AG04449 (cell line): ENCODE data around the gene COX7B.
"Not testable (repeated sequence)": the region's sequence is repeated elsewhere in the genome, so short reads cannot be mapped to it uniquely, and the experiment has no call there.

Experiments used
- CTCF ChIA-PET: fragments of 350-600 bp; formaldehyde crosslinking; extraction: SDS; loops from one replicate; lab custom pipeline; 2021; ENCODE audit warnings: antibody characterized with exemption; lab: Yijun Ruan, JAX
- POLR2A ChIA-PET: fragments of 400-600, 350-600 bp; formaldehyde crosslinking; extraction: SDS; loops from one replicate; lab custom pipeline; 2020; ENCODE audit warnings: antibody characterized with exemption, inconsistent platforms; lab: Yijun Ruan, JAX
- DNase-seq: peaks from one replicate; pipeline ENCODE4 v3.0.0-alpha.2; 2010; ENCODE audit warnings: low read depth, low spot score
- H3K4me3 ChIP-seq: 2 replicates; pipeline ENCODE4 v1.5.1; 2011; ENCODE audit warnings: low read depth, mild to moderate bottlenecking, control low read depth, low read length
- TF ChIP-seq, protein P1 (sequence below): IDR thresholded peaks from one replicate; pipeline ENCODE4 v1.5.1; 2011; ENCODE audit warnings: mild to moderate bottlenecking, moderate library complexity, low read length, control low read depth, inconsistent platforms; ENCODE audit not compliant: insufficient read depth; ENCODE audit errors: missing control alignments

Gene COX7B

GRCh38 chrX:77937291-77937690 lies 38.0 kb downstream of the COX7B start:
- H3K4me3 ChIP-seq, result no peak overlapping the region
- ChIA-PET CTCF (no interaction called here), POLR2A (no interaction called here)
- DNase-seq, result no peak
- TF ChIP-seq, protein P1, sequence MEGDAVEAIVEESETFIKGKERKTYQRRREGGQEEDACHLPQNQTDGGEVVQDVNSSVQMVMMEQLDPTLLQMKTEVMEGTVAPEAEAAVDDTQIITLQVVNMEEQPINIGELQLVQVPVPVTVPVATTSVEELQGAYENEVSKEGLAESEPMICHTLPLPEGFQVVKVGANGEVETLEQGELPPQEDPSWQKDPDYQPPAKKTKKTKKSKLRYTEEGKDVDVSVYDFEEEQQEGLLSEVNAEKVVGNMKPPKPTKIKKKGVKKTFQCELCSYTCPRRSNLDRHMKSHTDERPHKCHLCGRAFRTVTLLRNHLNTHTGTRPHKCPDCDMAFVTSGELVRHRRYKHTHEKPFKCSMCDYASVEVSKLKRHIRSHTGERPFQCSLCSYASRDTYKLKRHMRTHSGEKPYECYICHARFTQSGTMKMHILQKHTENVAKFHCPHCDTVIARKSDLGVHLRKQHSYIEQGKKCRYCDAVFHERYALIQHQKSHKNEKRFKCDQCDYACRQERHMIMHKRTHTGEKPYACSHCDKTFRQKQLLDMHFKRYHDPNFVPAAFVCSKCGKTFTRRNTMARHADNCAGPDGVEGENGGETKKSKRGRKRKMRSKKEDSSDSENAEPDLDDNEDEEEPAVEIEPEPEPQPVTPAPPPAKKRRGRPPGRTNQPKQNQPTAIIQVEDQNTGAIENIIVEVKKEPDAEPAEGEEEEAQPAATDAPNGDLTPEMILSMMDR, result no peak

DNA sequence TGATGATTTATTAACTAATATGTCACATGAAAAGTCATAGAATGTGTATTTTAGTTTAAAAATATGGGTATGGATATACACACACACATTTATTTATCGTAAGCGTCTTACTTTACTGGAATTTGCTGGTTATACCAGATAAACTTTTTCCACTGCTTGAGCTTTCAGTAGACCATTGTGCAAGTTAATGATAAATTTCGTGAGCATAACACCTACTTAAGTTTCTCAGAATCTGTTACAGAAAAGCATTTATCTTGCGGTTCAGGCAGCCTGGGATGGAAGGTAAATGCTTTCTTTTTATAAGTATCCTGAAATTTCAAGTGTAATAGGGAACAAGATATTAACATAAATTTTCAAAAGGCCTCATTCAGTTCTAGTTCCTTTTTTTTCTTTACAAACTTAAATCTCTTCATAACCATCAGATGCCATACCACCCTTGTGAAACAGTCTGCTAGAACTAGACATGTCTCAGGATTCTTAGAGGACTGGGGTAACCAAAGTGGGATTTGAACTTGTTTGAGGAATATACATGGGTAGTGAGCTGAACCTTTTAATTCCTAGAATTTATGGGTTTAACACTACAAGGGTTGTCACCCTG lies 38.9 kb downstream of the COX7B start:
- CTCF ChIA-PET, result no interaction called here
- H3K4me3 ChIP-seq, result no peak overlapping the region
- TF ChIP-seq, protein P1, result no peak
- DNase-seq, result no peak
- POLR2A ChIA-PET, result no interaction called here

GRCh38 chrX:77945031-77945430 lies 45.8 kb downstream of the COX7B start:
- DNase-seq, H3K4me3 ChIP-seq, POLR2A ChIA-PET, CTCF ChIA-PET: not testable (repeated sequence)

DNA sequence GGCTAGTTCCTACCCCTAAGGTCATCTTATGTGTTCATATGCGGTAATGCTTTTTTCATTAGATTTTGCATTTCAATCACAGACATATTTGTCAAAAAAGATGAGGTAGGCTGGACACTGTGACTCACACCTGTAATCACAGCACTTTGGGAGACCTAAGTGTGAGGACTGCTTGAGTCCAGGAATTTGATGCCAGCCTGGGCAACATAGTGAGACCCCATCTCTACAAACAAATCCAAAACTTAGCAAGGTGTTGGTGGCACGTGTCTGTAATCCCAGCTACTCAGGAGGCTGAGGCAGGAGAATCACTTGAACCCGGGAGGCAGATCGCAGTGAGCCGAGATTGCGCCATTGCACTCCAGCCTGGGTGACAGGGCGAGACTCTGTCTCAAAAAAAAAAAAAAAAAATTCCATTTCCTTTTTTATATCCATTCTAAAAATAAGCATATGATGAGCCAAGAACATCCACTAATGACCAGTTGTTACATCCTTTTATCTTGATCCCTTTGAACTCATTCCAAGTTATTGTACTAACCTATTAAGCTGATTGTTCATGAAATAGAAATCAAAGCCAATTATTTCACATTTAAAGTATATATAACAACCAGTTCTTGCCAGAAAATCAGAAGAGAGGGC lies 46.8 kb downstream of the COX7B start:
- no peak for DNase-seq
- ChIA-PET CTCF (no interaction called here), POLR2A (no interaction called here)

DNA sequence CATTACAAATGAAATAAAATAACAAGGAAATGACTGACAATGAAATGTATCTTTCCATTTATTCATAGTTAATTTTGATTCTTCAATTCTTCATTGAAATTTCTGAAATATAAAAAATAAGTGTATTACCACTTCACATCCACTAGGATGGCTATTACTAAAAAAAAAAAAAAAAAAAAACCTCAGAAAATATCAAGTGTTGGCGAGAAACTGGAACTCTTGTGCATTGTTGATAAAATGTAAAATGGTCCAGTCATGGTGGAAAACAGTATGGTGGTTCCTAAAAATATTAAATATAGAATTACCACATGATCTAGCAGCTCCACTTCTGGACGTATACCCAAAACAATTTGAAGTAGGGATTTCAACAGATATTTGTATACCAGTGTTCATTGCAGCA lies 47.3 kb downstream of the COX7B start:
- ChIA-PET POLR2A (no interaction called here), CTCF (no interaction called here)
- TF ChIP-seq, protein P1, result no peak
- DNase-seq, result no peak
- no peak overlapping the region for H3K4me3 ChIP-seq

More for the DNA sequence above, 46.8 kb downstream of the COX7B start:
- H3K4me3 ChIP-seq, result no peak overlapping the region
- TF ChIP-seq, protein P1, result no peak

DNA sequence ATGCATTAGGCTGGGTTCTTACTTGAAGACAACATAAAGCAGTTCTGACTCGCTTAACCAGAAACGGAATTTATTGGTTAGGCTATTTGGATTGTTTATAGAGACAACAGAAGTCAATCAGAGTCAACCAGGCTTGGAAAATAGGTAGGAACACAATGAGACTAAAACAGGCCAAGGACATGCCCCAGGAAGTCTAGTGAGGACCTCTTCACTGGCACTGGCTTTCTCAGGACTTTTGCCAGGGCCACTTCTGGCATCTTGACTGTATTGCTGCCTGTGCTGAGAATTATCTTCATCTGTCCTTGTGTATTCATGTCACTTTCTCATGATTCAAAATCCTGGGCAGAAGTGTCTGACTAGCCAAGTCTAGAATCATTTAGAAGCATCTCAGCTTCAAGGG lies 50.6 kb downstream of the COX7B start:
- no peak for DNase-seq
- ChIA-PET POLR2A (no interaction called here), CTCF (no interaction called here)
- TF ChIP-seq, protein P1, result no peak
- no peak overlapping the region for H3K4me3 ChIP-seq

DNA sequence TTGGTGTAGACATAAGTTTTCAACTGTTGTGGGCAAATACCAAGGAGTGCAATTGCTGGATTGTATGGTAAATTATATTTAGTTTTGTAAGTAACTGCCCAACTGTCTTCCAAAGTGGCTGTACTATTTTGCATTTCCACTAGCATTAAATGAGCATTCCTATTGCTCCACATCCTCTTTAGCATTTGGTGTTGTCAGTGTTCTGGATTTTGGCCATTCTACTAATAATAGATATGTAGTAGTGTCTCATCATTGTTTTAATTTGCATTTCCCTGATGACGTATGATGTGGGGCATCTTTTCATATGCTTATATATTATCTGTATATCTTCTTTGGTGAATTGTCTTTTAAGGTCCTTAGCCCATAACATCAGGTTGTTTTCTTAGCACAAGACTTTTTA lies 52.9 kb downstream of the COX7B start:
- no peak overlapping the region for H3K4me3 ChIP-seq
- DNase-seq, result no peak
- TF ChIP-seq, protein P1, result no peak
- ChIA-PET POLR2A (no interaction called here), CTCF (no interaction called here)
